Endothelial cell of umbilical vein (primary cell): ENCODE data around the gene ACTR8. TPM values are rescaled to one million over a fixed set of nuclear protein-coding genes. Genes with fewer than 3 reads are reported as not detected.

Source experiments
- BruUV-seq: library from RNA; stranded (reverse); fragments of 400-500 nt; replicated peaks from 2 replicates; lab custom pipeline; 2021; lab: Mats Ljungman, UMichigan
- CTCF ChIA-PET: fragments of 300-600, 350-600 bp; sonication (Branson Sonifier 250); formaldehyde crosslinking; loops from one replicate; lab custom pipeline; 2021; ENCODE audit warnings: antibody characterized with exemption, inconsistent platforms; lab: Charles Lee
- POLR2A ChIA-PET: fragments of 300-600, 350-600 bp; sonication (Branson Sonifier 250); formaldehyde crosslinking; loops from one replicate; lab custom pipeline; 2021; ENCODE audit warnings: antibody characterized with exemption, inconsistent platforms; lab: Charles Lee
- DNase-seq: peaks from one replicate; pipeline ENCODE4 v3.0.0-alpha.2; 2011; ENCODE audit warnings: low read depth, low spot score
- FAIRE-seq: peaks from 2 replicates; lab custom pipeline; 2011; peaks lifted over from hg19 to GRCh38; lab: Jason Lieb, UNC
- H2AFZ ChIP-seq: 2 replicates; pipeline ENCODE4 v1.6.0; 2012; ENCODE audit warnings: low read depth, low read length, control low read depth, inconsistent platforms
- H3K27ac ChIP-seq: 2 replicates; pipeline ENCODE4 v1.5.1; 2011; ENCODE audit warnings: low read depth, mild to moderate bottlenecking, control low read depth, low read length, moderate library complexity; ENCODE audit not compliant: insufficient read depth
- H3K27me3 ChIP-seq, 2 experiments: 2 replicates each; pipeline versions ENCODE4 v1.6.0 to v1.6.1; 2011; ENCODE audit warnings: low read length in 2 of 2, mixed read lengths in 1 of 2; ENCODE audit not compliant: control insufficient read depth in 2 of 2, insufficient read depth in 2 of 2
- H3K36me3 ChIP-seq, 2 experiments: 2 replicates in 1 of 2; 3 replicates in 1 of 2; pipeline ENCODE4 v1.5.1; 2011; ENCODE audit warnings: low read length in 2 of 2, mild to moderate bottlenecking in 1 of 2, moderate library complexity in 1 of 2; ENCODE audit not compliant: control insufficient read depth in 2 of 2, insufficient read depth in 2 of 2; ENCODE audit errors: extremely low read depth in 1 of 2
- H3K4me1 ChIP-seq: 3 replicates; pipeline ENCODE4 v1.5.1; 2011; ENCODE audit warnings: mild to moderate bottlenecking, low read length; ENCODE audit not compliant: control insufficient read depth, insufficient read depth; ENCODE audit errors: extremely low read depth
- H3K4me2 ChIP-seq: 2 replicates; pipeline ENCODE4 v1.6.1; 2011; ENCODE audit warnings: low read length, control low read depth, mixed read lengths; ENCODE audit not compliant: insufficient read depth
- H3K4me3 ChIP-seq, 3 experiments: fragments of 200-600 bp in 1 of 3; sonication (generic), shearing (Covaris generic) in 1 of 3; replicated peaks in 1 of 3; 2 replicates each; pipeline ENCODE4 v1.5.1; 2011 to 2016; ENCODE audit warnings: control low read depth in 3 of 3, low read length in 3 of 3, mild to moderate bottlenecking in 2 of 3, inconsistent platforms in 1 of 3, low read depth in 1 of 3, moderate library complexity in 1 of 3; ENCODE audit not compliant: insufficient read depth in 1 of 3
- H3K79me2 ChIP-seq: 2 replicates; pipeline ENCODE4 v1.6.0; 2012; ENCODE audit warnings: low read length, inconsistent platforms; ENCODE audit not compliant: control insufficient read depth, insufficient read depth
- H3K9ac ChIP-seq: replicated peaks from 2 replicates; pipeline ENCODE3; 2011; ENCODE audit warnings: low read length, control low read depth; ENCODE audit not compliant: insufficient read depth; ENCODE audit errors: extremely low read depth
- H3K9me1 ChIP-seq: replicated peaks from 3 replicates; pipeline ENCODE4 v1.6.0; 2011; ENCODE audit warnings: mild to moderate bottlenecking, low read length; ENCODE audit not compliant: control insufficient read depth, insufficient read depth; ENCODE audit errors: extremely low read depth
- H3K9me3 ChIP-seq: replicated peaks from 2 replicates; pipeline ENCODE4 v1.5.1; 2012; ENCODE audit warnings: low read length, inconsistent platforms; ENCODE audit not compliant: control insufficient read depth, insufficient read depth
- H4K20me1 ChIP-seq: replicated peaks from 2 replicates; pipeline ENCODE3; 2011; ENCODE audit warnings: mild to moderate bottlenecking, low read length; ENCODE audit not compliant: control insufficient read depth, insufficient read depth; ENCODE audit errors: extremely low read depth
- CTCF ChIP-seq, 2 donors: IDR thresholded peaks; 1 replicate in 1 of 2; 2 replicates in 1 of 2; pipeline ENCODE4 v1.5.1; 2011; ENCODE audit warnings: low read length in 2 of 2, mild to moderate bottlenecking in 2 of 2, moderate library complexity in 2 of 2, control low read depth in 1 of 2, inconsistent platforms in 1 of 2, low read depth in 1 of 2; ENCODE audit not compliant: insufficient read depth in 1 of 2; ENCODE audit errors: extremely low read depth in 1 of 2
- EZH2 ChIP-seq: IDR thresholded peaks from 2 replicates; pipeline ENCODE4 v1.6.1; 2012; ENCODE audit warnings: borderline replicate concordance, low read depth, mild to moderate bottlenecking, moderate library complexity, low read length, inconsistent platforms; ENCODE audit not compliant: severe bottlenecking
- FOS ChIP-seq: IDR thresholded peaks from 2 replicates; pipeline ENCODE4 v1.6.1; 2011; ENCODE audit warnings: mild to moderate bottlenecking, low read length, moderate library complexity, borderline replicate concordance; ENCODE audit not compliant: insufficient read depth
- GATA2 ChIP-seq: IDR thresholded peaks from 2 replicates; pipeline ENCODE4 v1.7.0; 2011; ENCODE audit warnings: low read depth, mild to moderate bottlenecking, moderate library complexity, mixed read lengths, low read length; ENCODE audit not compliant: insufficient read length, insufficient read depth
- JUN ChIP-seq: IDR thresholded peaks from 2 replicates; pipeline ENCODE4 v1.6.1; 2011; ENCODE audit warnings: borderline replicate concordance, low read depth; ENCODE audit not compliant: insufficient read length, insufficient read depth
- MYC ChIP-seq: IDR thresholded peaks from one replicate; pipeline ENCODE4 v1.6.1; 2011; ENCODE audit warnings: mild to moderate bottlenecking, low read depth, low read length
- POLR2A ChIP-seq: IDR thresholded peaks from 2 replicates; pipeline ENCODE4 v1.6.1; 2012; ENCODE audit warnings: low read depth, mild to moderate bottlenecking, control low read depth, low read length
- POLR2AphosphoS5 ChIP-seq: IDR thresholded peaks from 2 replicates; pipeline ENCODE4 v1.6.1; 2012; ENCODE audit warnings: low read depth, mild to moderate bottlenecking, control low read depth, low read length, moderate library complexity; ENCODE audit not compliant: insufficient read depth
- dilution Hi-C: fragments of 300-500 bp; cut with MboI; formaldehyde crosslinking; loops from one replicate; pipeline ENCODE4 v1.15.0; 2019; ENCODE audit warnings: low sequenced_read_pairs; ENCODE audit not compliant: extremely low pct_ligation_motif_present
- intact Hi-C: fragments of 100-400 bp; cut with micrococcal nuclease; formaldehyde crosslinking; loops from one replicate; pipeline ENCODE4 v1.10.0; 2022
- polyA plus RNA-seq, 4 experiments: library from polyadenylated mRNA; depleted of rRNA in 3 of 4; stranded (reverse) in 3 of 4; unstranded in 1 of 4; fragments of >200 nt; gene quantifications; 2 replicates each; pipeline versions ENCODE4 v1.2.1 to v1.2.3, GENCODE V29; 2011 to 2012; ENCODE audit warnings: missing spikeins in 1 of 4
- total RNA-seq: library from RNA; stranded (reverse); gene quantifications from 2 replicates; pipeline ENCODE4 v1.2.3, GENCODE V29; 2021
- TF ChIP-seq, protein P1 (sequence below): IDR thresholded peaks from 2 replicates; pipeline ENCODE4 v1.6.1; 2011; ENCODE audit not compliant: insufficient read depth, insufficient read length

Gene ACTR8
- total and polyA plus RNA-seq, 2 donors (not counting 3 experiments of a cell fraction or from before 2014, with no cell fraction given), result 14.4 to 42.0 TPM

- H3K4me3 ChIP-seq, result no peak overlapping the region
- ChIA-PET CTCF (interaction anchor here (1.0 to 1.8 kb wide), 2 partner anchors 9 to 38 kb away, joined by 5 to 7 read pairs; no protein-coding TSS in a partner anchor), POLR2A (no interaction called here)
- H3K27ac ChIP-seq, result no peak overlapping the region
- H3K9me1 ChIP-seq, result no peaks in the 10 kb centered on the region
- H3K9me3 ChIP-seq, result no peaks in the 10 kb centered on the region
- H3K9ac ChIP-seq, result no peak overlapping the region
- DNase-seq, result no peak
- no peaks in the 10 kb centered on the region for H3K79me2 ChIP-seq
- intact Hi-C loops, result no loop called here
- peaks cover 4 to 32% of the 10 kb centered on the region in 2 experiments for H3K27me3 ChIP-seq
- no peak for TF ChIP-seq POLR2AphosphoS5
- TF ChIP-seq GATA2, result no peak
- no peak for TF ChIP-seq EZH2
- TF ChIP-seq CTCF (IDR thresholded peaks at IDR 0.05; ENCODE audit: extremely low read depth in 1 of 2, insufficient read depth in 1 of 2, low read depth in 1 of 2, low read length in 2 of 2), result no peak
- TF ChIP-seq, protein P1, sequence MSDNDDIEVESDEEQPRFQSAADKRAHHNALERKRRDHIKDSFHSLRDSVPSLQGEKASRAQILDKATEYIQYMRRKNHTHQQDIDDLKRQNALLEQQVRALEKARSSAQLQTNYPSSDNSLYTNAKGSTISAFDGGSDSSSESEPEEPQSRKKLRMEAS, result no peak
- TF ChIP-seq FOS, result no peak
- no peak for TF ChIP-seq POLR2A
- no peak for TF ChIP-seq MYC
- TF ChIP-seq JUN, result no peak
- FAIRE-seq, result no peak
- no peak overlapping the region for H2AFZ ChIP-seq
- no peaks in the 10 kb centered on the region for H4K20me1 ChIP-seq
- H3K4me2 ChIP-seq, result no peak overlapping the region
- H3K4me1 ChIP-seq, result no peaks in the 10 kb centered on the region
- dilution Hi-C loops, result no loop called here
- H3K36me3 ChIP-seq, result no peaks in the 10 kb centered on the region
- BruUV-seq, result no TSS peak
These were observed 18.8 kb upstream of the ACTR8 start for GRCh38 chr3:53900666-53901331.
